HG02938 (cell line): Measurements from ENCODE around the gene SLC26A6.

ENCODE experiments used
- ATAC-seq: cut with Tn5 transposase; IDR thresholded peaks from one replicate; pipeline ENCODE4 v1.9.1; 2021; ENCODE audit warnings: mild to moderate bottlenecking, moderate library complexity; ENCODE audit not compliant: unreplicated experiment

Gene SLC26A6, protein sequence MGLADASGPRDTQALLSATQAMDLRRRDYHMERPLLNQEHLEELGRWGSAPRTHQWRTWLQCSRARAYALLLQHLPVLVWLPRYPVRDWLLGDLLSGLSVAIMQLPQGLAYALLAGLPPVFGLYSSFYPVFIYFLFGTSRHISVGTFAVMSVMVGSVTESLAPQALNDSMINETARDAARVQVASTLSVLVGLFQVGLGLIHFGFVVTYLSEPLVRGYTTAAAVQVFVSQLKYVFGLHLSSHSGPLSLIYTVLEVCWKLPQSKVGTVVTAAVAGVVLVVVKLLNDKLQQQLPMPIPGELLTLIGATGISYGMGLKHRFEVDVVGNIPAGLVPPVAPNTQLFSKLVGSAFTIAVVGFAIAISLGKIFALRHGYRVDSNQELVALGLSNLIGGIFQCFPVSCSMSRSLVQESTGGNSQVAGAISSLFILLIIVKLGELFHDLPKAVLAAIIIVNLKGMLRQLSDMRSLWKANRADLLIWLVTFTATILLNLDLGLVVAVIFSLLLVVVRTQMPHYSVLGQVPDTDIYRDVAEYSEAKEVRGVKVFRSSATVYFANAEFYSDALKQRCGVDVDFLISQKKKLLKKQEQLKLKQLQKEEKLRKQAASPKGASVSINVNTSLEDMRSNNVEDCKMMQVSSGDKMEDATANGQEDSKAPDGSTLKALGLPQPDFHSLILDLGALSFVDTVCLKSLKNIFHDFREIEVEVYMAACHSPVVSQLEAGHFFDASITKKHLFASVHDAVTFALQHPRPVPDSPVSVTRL

DNA sequence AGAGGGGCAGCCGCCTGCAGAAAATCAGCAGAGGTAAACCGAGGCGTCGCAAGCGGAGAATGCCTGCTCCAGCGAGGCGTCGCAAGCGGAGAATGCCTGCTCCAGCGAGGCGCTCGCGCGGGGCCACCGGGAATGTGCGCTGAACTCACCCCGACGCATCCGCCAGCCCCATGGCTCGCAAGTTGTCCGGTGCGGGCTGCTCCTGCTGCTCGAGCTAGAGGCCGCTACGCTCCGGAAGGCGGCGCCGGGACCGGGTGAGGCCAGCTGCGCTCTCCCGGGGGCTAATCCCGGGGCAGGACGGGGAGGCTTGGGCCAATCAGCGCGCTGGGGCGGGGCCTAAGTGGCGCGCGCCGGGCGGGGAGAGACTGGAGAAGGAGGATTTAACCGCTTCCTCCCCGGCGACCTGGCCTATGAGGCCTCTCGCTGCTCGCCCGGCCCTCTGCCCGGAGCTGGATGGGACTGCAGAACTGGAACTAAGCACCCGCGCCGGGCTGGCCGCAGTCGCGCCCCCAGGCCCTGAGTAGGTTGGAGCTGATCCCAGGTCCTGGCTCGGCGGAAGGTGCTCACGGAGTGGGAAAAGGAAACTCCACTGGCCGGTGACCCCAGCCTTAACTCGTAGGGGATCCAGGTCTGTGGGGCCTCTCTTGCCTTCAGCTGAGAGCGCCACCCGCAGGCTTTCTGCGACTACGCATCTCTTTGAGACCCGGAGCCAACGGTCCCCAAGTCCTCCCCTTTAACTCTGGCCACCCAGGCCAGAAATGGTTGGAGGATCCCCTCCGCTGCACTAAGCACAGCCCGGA, at the start of gene SLC26A6:
Gene SLC26A6, minus strand, starts transcription at position 240 of the 800 bp plus-strand sequence. Its CDS starts 68 bp downstream, at position 172.
- peak; percentile 80 for ATAC-seq

DNA sequence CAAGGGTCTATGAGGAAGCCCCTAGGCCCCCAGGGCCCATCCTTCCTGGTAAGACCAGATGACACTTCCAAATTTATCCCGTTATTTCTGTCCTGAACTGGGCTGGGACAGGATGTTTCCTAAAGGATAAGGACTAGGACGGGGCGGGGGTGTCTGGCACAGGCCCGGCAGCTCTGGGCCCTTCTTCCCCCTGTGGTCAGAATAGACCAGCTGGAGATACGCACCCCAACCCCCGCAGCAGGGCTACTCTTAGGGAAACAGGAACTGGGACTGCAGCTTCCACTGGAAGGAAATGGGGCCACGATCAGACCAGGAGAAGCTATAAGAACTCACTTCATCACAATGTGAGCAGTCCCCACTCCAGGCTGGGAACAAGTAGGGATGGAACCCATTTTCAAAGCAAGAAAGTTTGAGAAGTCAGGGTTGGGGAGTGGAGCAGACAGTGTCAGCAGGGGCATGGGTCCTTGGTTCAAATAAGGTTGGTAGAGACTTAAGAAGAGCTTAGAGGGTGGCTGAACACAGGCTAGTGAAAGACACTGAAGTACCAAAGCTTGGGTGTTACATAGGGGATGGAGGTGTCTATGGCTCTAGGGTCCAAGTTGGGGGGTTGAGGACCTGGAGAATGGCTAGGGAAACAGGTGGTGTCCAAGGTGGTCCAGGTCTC, 49.4 kb upstream of the SLC26A6 start:
- ATAC-seq = no peak

DNA sequence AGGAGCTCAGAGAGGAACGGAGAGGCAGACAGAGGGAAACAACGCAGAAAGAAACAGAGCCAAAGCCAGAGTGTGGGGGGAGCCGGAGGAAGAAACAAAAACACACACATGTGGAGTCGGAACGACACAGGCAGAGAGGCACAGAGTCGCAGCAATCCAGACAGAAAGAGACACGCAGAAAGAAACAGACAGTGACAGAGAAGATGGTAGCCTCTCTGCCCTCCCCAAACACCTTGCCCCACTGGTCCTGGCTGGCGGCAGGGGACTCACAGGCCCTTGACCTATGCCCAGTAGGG, 48.7 kb upstream of the SLC26A6 start:
- no peak for ATAC-seq

DNA sequence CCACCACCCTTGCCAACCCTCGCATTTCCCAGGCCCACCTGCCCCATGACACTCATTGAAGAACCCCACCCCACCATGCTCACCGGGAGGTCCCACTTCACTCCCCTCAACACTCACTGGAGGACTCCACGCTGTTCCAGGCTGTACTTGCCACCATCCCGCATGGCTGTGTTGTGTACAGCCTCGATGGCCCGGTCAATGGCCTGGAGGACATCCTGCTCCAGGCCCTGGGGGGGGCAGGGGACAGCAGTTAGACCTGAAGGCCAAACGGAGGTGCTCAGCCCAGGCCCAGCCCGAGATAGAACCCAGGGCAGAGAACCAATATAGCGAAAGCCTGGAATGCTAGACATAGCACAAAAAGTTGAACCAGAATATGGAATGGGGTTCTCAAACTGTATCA, 47.5 kb upstream of the SLC26A6 start:
- ATAC-seq = no peak

DNA sequence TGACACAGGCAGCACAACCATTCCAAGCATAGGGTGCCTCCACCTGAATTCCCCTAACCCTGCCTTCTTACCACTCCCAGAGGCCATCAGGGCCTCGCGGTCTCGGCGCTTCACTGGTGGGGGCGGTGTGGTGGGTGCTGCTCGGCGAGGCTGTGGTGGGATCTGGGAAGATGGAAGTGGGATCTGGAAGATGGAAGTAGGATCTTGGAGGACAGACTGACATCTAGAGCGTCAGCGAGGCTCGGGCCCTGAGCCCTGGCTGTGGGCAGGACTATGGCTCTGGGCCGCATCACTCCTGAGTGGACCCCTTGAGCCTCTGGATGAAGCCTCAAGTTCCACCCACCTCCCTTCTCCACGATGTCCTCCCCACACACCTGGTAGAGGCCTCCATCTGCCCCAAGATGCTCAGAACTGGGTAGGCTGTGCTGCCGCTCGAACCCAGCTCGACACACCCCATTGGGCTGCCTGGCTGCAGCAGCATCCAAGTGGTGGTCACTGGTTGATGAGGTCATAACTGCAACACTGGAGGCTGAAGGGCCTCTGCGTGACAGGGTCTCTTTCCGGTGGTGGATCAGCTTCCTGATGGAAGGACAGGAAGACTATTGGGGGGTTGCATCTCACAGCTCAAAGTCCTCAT, 46.8 kb upstream of the SLC26A6 start:
- no peak for ATAC-seq

DNA sequence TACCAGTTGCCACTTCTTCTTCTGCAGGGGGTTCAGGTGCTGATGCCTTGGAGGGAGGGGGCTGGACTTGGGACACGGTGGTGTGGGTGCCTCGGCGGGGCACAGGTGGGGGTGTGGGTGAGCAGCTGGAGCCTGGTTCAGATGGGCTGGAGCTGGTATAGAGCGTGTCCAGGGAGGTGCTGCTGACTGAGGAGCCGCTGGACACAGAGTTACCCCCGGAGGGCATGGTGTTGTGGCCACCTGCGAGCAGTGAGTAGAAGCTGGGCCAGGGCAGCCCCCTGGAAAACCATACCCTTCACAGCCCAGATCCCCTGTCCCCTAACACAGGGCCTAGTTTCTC, 46.2 kb upstream of the SLC26A6 start:
- ATAC-seq = no peak

DNA sequence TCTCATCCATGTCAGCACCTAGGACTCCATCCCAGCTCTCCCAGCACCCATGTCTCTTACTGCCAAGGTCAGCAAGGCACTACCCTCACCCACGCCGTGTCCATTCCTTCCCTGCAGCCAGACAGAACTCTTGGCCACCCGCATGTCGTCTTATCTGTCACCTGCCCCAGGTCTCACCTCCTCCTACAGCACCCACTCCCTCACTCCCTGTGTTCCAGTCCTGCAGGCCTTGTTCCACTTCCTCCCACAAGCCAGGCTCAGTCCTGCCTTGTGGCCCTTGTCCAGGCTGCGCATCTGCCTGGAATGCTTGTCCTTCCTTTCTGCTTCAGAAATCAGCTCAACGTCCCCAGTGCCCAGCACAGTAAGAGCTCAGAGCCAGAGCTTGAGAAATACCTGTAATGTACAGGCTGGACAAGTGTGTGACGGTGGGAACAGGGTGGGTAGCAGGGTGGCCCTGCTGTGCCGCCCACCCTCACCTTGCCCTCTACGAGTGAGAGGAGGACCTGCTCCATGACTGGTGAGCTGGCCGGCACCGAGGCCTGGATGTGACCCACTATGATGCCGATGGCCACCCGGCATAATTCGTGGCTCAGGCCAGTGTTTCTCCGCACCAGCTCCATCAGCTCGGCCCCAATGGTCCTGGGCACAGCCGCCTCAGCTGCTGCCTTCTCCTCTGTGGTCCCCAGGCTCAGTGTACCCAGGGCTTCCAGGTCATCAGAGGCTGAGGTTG, 45.7 kb upstream of the SLC26A6 start:
- no peak for ATAC-seq

DNA sequence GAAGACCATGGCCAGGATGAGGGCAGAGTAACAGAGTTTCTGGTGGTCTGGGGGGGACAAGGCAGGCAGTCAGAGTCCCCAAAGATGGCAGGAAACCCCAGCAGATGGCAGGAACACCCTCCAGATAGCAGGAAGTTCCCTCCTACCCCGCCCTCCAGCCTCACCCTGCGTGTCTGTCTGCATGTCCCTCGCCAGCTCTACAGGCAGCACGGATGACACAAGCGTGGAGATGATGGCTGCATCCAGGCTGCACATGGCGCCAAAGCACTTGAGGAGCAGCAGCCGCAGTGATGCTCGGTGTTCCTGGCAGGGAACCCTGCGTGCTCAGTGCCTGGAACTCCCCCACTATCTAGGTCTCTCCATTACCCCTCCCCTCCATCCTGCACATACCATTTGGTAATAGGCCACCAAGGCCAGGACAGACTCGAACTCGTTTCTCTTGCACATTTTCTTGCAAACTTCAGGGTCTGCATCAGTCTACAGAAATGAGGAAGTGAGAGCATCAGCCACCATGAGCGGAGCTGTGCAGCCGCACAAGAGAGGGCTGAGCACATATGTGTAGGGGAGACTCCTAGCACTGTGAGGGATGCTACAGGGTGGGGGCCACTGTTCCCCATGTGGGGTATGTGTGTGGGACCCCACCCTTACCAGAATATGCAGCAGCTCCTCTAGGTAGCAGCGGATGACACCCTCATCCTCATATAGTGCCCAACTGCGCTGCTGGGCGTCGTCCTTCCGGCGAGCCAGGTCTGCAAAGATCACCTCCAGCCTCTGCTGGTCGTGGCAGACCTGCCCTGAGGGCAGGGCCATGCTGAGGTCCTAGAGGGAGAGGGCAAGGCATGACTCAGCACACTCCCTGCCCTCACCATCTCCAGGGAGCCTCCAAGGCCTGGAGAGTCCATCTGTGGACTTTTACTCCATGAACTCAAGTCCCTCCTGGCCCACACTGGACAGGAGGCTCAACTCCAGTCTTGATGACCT, 44.4 kb upstream of the SLC26A6 start:
- no peak for ATAC-seq

DNA sequence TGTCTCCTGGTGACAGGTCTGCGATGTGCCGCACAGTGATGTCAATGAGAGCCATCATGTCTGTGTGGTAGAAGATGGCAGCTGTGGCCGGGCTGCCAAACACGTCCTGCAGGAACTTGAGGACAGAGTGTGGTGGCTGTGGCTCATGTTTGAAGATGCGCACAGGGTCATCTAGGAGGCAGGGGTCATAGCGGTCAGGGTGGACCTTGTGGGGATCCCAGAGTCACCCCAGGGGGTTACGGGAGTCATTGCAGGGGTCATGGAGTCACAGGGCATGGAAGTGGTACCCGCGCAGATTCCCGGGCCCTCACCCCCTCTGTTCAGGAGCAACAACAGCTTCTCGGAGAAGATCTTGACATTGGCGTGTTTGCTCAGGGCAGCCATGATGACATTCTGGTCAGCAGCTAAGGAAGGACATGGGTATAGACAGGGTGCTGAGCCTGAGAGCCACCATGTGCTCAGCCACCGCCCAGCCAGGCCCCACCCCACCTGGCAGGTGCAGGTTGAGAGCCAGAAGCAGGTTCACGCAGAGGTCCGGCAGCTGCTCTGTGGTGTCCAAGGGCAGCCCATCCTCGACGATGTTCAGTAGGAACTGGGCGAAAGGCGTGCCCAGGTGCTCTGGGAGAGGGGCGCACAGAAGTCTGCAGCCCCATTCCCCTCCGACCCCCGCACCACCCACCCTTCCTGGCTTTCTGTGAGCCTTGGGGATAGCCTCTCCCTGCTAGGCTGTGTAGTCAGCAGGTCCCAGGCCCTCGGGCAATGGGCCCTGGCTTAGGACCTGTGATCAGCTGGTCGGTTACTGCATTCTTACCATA, 43.5 kb upstream of the SLC26A6 start:
- no peak for ATAC-seq

DNA sequence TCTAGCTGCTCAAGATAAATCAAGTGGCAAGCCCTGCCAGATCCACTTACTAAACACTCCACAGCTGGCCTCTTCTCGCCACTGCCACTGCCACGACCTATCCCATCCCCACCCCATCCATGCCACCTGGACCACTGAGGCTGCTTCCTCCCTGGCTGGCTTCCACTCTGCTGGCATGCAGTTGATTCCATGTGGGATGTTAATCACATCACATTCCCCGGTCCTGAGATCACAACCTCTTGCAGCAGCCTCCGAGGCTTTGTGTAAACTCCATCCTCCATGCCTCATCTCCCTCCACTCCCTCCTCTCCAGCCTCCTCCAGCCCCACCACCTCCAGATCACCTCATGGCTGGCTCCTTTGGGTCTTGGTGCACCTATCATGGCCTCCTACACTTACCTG, 42.8 kb upstream of the SLC26A6 start:
- ATAC-seq = no peak

DNA sequence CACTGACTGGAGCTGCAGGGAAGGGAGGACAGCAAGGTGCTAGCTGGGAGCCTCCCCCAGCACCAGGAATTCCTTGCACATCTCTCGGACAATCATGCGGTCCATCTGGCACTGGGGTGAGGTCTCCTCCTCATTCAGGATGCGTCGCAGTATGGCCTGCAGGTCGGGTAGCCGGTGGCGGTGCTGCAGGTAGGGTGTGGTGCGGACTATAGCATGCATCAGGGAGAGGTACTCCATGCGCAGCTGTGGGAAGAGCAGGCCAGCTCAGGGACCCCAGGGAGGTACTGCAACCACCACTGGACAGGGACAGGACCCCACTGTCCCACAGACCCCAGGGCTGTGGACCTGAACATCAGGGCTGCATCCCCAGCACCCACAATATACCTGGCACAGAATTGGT, 39.2 kb upstream of the SLC26A6 start:
- ATAC-seq = no peak

DNA sequence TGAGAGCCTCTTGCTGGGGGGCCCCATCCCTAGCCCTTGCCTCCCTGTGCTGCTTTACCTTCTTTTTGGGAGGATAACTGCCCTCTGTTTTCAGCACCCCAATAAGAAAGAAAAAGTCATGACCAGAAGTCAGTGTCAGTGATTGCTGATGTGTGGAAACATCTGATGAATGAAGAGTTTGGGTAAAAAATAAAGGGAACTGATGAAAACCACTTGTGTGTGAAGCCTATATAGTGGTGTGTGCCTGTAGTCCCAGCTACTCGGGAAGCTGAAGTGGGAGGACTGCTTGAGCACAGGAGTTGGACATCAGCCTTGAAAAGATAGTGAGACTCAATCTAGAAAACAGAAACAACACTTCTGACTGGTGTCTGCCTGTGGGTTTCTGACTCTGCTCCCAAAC, 37.3 kb upstream of the SLC26A6 start:
- no peak for ATAC-seq

DNA sequence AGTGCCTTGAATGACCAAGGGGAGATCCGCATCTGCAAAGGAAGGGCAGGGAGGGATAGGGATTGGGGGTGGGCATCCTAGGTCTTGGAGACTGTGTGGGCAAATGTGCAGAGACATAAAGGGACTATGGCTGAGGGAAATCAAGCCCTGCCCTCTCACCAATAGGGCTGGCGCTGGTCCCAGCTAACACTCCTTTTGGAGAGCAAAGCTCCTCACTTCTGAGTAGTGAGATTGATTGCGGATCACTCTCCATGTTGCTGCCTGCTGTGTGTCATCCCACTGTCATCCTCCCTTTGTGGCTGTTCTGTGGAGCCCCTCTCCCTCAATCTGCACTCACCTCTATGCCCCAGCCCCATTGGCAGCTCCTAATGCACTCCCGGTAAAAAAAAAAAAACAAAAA, 29.7 kb upstream of the SLC26A6 start:
- ATAC-seq = no peak

DNA sequence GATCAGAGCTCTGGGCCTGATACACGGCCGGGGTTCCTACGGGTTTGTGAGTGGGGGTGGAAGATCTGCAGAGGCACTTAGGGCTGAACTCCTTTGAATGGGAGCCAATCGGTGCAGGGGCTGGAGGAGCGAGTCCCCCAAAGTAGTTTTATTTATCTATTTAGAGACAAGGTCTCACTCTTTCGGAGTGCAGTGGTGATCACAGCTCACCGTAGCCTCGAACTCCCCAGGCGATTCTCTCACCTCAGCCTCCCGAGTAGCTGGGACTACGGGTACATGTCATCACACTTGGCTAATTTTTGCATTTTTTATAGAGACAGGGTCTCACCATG, 29.0 kb upstream of the SLC26A6 start:
- ATAC-seq = no peak

DNA sequence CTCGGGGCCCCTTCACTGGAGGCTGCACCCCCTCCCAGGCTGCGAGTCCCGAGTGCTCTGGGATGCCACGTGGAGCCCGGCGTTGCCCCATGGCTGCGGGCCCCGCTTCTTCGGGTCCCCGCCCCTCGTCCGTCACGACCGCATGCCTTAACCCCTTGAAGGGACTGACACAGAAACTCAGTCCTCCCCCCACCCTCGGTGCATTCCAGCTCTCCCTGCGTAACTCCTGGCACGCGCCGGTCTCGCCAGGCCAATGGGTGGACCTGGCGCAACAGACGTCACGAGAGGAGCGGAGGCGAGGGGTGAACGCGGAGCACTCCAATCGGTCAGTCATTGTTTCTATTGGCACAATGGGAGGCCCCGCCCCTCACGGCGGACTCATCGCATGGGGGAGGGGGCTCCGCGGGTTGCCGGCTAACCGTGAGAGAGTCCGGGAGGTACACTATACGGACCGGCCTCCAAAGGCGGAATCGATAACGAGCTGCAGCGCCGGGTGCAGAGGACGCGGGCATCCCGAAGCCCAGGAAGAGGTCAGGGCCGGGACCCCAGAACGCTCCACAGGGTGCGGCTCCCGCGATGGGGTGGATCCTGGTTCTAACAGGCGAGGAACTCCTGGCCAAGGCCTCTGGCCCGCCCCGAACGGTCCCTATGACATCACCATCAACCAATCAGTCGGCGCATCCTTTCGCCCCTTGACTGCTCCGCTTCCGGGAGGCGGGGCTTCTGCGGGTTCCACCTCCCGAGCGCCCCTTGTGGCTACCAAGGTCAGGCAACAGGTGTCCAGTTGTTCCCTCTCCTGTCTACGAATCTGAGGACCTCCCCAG, 28.4 kb upstream of the SLC26A6 start:
- peak; percentile 89 for ATAC-seq

DNA sequence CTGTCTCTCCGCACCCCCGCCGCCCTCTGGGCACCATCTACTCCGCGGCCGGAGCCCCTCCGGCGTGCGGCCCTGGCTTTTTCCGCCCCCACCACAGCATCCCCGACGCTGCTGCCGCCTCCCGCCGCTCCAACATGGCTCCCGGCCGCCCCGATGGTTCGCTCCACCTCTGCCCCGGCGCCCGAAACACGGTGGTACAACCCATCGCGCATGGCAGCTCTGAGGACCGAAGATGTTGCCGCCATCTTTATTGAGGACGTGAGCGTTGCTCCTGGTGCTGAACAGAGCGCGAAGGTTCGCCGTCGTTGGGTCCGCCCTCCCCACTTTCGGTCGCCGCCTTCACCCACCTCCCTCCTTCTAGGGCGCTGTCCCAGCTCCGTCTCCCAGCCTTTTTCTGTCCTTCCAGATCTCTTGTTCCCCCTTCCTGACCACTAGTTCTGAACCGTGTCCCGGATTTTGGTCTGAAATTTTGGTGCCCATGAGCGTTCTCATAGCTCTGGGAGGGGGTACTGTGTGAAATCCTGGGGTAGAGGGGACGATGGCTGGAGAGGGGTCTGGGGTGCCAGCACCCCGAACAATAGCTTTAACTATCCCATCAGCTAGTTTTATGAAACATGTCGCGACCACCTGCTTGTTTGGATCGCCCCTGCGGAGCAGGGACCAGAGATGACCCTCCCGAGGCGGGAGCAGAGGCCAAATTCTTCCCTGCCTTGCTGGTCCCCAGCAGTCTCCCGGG, 27.7 kb upstream of the SLC26A6 start, which contains the start of gene CELSR3:
Gene CELSR3, minus strand, starts transcription at position 134 of the 736 bp plus-strand sequence. CDS start 252 bp downstream, outside the sequence.
- no peak for ATAC-seq
